H1 (cell line): ENCODE results near the gene MYH7. TPM values are rescaled to one million over a fixed set of nuclear protein-coding genes. Genes with fewer than 3 reads are reported as not detected.

Experiments used
- polyA plus RNA-seq, 7 experiments: library from polyadenylated mRNA; depleted of rRNA in 3 of 7; stranded (reverse) in 5 of 7; unstranded in 2 of 7; fragments of >200 nt in 5 of 7; fragments of 200-250 nt in 2 of 7; gene quantifications; 1 replicate in 5 of 7; 2 replicates in 1 of 7; 4 replicates in 1 of 7; pipeline versions ENCODE4 v1.2.1 to v1.2.3, GENCODE V29; 2011 to 2013; ENCODE audit warnings: missing spikeins in 2 of 7, mixed read lengths in 2 of 7
- total RNA-seq: library from RNA; stranded (reverse); fragmentation: NEBNext Ultra II Directional; extraction: Animal tissue kit (Norgen Biotek cat#: 25700); gene quantifications from 2 replicates; pipeline ENCODE4 v1.2.1, GENCODE V29; 2021
- TF ChIP-seq, protein P1 (sequence below): IDR thresholded peaks from 2 replicates; pipeline ENCODE4 v1.6.1; 2012; ENCODE audit warnings: low read length, inconsistent platforms

MYH7 gene
- total and polyA plus RNA-seq, 2 of the 8 experiments (the other 6 are each of a cell fraction or from before 2014, with no cell fraction given), result not detected

- TF ChIP-seq, protein P1, sequence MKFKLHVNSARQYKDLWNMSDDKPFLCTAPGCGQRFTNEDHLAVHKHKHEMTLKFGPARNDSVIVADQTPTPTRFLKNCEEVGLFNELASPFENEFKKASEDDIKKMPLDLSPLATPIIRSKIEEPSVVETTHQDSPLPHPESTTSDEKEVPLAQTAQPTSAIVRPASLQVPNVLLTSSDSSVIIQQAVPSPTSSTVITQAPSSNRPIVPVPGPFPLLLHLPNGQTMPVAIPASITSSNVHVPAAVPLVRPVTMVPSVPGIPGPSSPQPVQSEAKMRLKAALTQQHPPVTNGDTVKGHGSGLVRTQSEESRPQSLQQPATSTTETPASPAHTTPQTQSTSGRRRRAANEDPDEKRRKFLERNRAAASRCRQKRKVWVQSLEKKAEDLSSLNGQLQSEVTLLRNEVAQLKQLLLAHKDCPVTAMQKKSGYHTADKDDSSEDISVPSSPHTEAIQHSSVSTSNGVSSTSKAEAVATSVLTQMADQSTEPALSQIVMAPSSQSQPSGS, result no peak
Observed at GRCh38 chr14:23439107-23439835, 3.8 kb upstream of the MYH7 start (continued).
